Gastroesophageal sphincter (tissue), 3 donors: Measurements from ENCODE around the gene SLC8A2.

ENCODE experiments used
- POLR2AphosphoS5 ChIP-seq: sonication (generic); formaldehyde crosslinking; IDR thresholded peaks from one replicate; pipeline ENCODE4 v1.6.1; 2017; ENCODE audit warnings: antibody characterized with exemption
- TF ChIP-seq, protein P1 (sequence below), 4 experiments: fragments of 200-600 bp in 2 of 4; fragments of 450-650 bp in 2 of 4; sonication (generic) in 1 of 4; IDR thresholded peaks; one replicate each; pipeline ENCODE4 v1.5.1; 2017 to 2019; ENCODE audit warnings: antibody characterized with exemption in 4 of 4, mild to moderate bottlenecking in 2 of 4, moderate library complexity in 2 of 4

DNA sequence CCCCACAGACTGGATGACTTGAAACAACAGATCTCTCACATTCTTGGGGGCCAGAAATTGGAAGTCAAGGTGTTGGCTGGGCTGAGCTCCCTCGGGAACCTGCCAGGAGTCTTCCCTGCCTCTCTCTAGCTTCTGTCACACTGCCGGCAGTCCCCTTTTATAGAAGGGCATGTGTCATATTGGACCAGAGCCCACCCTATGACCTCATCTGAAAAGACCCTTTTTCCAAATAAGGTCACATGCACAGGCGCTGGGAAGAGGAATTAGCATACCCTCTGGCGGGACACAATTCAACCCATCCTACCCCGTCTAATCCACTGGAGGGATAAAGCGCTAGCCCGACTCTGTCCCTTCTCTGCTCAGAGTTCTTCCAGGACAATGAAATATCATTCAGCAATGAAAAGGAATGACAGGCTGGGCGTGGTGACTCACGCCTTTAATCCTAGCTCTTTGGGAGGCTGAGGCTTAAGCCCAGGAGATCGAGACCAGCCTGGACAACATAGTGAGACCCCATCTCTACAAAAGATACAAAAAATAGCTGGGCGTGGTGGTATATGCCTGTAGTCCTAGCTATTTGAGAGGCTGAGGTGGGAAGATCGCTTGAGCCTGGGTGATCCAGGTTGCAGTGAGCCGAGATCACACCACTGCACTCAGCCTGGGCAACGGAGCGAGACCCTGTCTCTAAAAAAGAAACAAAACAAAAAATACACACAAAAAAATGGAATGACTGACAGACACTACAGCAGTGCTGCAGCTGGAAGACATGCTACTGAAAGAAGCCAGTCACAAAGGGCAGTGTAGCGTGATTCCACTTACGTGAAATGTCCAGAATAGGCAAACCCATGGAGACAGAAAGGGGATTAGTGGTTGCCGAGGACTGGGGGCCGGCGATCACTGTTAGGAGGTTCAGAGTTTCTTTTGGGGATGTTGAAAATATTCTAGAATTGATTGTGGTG lies 80.9 kb downstream of the SLC8A2 start:
- TF ChIP-seq, protein P1, sequence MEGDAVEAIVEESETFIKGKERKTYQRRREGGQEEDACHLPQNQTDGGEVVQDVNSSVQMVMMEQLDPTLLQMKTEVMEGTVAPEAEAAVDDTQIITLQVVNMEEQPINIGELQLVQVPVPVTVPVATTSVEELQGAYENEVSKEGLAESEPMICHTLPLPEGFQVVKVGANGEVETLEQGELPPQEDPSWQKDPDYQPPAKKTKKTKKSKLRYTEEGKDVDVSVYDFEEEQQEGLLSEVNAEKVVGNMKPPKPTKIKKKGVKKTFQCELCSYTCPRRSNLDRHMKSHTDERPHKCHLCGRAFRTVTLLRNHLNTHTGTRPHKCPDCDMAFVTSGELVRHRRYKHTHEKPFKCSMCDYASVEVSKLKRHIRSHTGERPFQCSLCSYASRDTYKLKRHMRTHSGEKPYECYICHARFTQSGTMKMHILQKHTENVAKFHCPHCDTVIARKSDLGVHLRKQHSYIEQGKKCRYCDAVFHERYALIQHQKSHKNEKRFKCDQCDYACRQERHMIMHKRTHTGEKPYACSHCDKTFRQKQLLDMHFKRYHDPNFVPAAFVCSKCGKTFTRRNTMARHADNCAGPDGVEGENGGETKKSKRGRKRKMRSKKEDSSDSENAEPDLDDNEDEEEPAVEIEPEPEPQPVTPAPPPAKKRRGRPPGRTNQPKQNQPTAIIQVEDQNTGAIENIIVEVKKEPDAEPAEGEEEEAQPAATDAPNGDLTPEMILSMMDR (IDR thresholded peaks at IDR 0.05), result no peak
- TF ChIP-seq POLR2AphosphoS5, result no peak
